ENCODE results near the gene RNU2-63P.
"Not testable (repeated sequence)": the region's sequence is repeated elsewhere in the genome, so short reads cannot be mapped to it uniquely, and the experiment has no call there.

The RNU2-63P gene

GRCh38 chr2:88016086-88016959 is at the start of gene RNU2-63P:
TSS of gene RNU2-63P (minus strand) at chr2:88016547.
- peak; percentile 55 for DNase-seq (ENCODE audit: low read depth)

GRCh38 chr2:88061295-88061694 is 44.9 kb upstream of the RNU2-63P start:
- DNase-seq (ENCODE audit: low read depth): no peak

GRCh38 chr2:88060907-88061275 is 44.5 kb upstream of the RNU2-63P start:
- DNase-seq (ENCODE audit: low read depth): no peak

GRCh38 chr2:88059979-88060906 is 43.9 kb upstream of the RNU2-63P start:
- DNase-seq (ENCODE audit: low read depth): peak; percentile 29

- DNase-seq (ENCODE audit: low read depth): no peak
Observed at GRCh38 chr2:88058191-88058590, 41.8 kb upstream of the RNU2-63P start.

- no peak for DNase-seq (ENCODE audit: low read depth)
Observed at GRCh38 chr2:88057437-88057844, 41.1 kb upstream of the RNU2-63P start.

- peak; percentile 92 for DNase-seq (ENCODE audit: low read depth)
Observed at GRCh38 chr2:88055371-88056128, 39.2 kb upstream of the RNU2-63P start, which contains the start of gene KRCC1. TSS of gene KRCC1 (minus strand) at chr2:88055783. CDS start at chr2:88028563, 27,220 bp downstream.

GRCh38 chr2:88054782-88055370 is 38.5 kb upstream of the RNU2-63P start:
- DNase-seq (ENCODE audit: low read depth): no peak

GRCh38 chr2:88053934-88054781 is 37.8 kb upstream of the RNU2-63P start:
- no peak for DNase-seq (ENCODE audit: low read depth)

- DNase-seq (ENCODE audit: low read depth): no peak
Observed at GRCh38 chr2:88053296-88053695, 36.9 kb upstream of the RNU2-63P start.

- no peak for DNase-seq (ENCODE audit: low read depth)
Observed at GRCh38 chr2:88051792-88052191, 35.4 kb upstream of the RNU2-63P start.

- no peak for DNase-seq (ENCODE audit: low read depth)
Observed at GRCh38 chr2:88049622-88050021, 33.3 kb upstream of the RNU2-63P start.

GRCh38 chr2:88048541-88048940 is 32.2 kb upstream of the RNU2-63P start:
- no peak for DNase-seq (ENCODE audit: low read depth)

- DNase-seq (ENCODE audit: low read depth): not testable (repeated sequence)
Observed at GRCh38 chr2:88045561-88045960, 29.2 kb upstream of the RNU2-63P start.

GRCh38 chr2:88042476-88042875 is 26.1 kb upstream of the RNU2-63P start:
- no peak for DNase-seq (ENCODE audit: low read depth)

- no peak for DNase-seq (ENCODE audit: low read depth)
Observed at GRCh38 chr2:88038263-88039105, 22.1 kb upstream of the RNU2-63P start.

- no peak for DNase-seq (ENCODE audit: low read depth)
Observed at GRCh38 chr2:88036606-88037005, 20.3 kb upstream of the RNU2-63P start.

- no peak for DNase-seq (ENCODE audit: low read depth)
Observed at GRCh38 chr2:88036182-88036581, 19.8 kb upstream of the RNU2-63P start.

- no peak for DNase-seq (ENCODE audit: low read depth)
Observed at GRCh38 chr2:88032070-88032702, 15.8 kb upstream of the RNU2-63P start.
